Nephron (organoid): ENCODE measurements around the gene AFTPH.
A peak's percentile ranks its signal among the peaks of the same experiment; 100 is the strongest.

Source experiments
- H3K27ac Mint-ChIP-seq, 3 experiments: 2 replicates each; pipeline ENCODE4 v1.8.0; 2020; ENCODE audit warnings: mixed read lengths in 3 of 3, mild to moderate bottlenecking in 2 of 3, moderate library complexity in 1 of 3
- H3K27me3 Mint-ChIP-seq: 2 replicates; pipeline ENCODE4 v1.8.0; 2021; ENCODE audit warnings: low read depth, mild to moderate bottlenecking, moderate library complexity, mixed read lengths
- H3K36me3 Mint-ChIP-seq: 2 replicates; pipeline ENCODE4 v1.8.0; 2020; ENCODE audit warnings: low read depth, mixed read lengths
- H3K4me1 Mint-ChIP-seq: 2 replicates; pipeline ENCODE4 v1.8.0; 2020; ENCODE audit warnings: mixed read lengths
- H3K4me3 Mint-ChIP-seq, 3 experiments: 2 replicates each; pipeline ENCODE4 v1.8.0; 2020; ENCODE audit warnings: mild to moderate bottlenecking in 3 of 3, mixed read lengths in 3 of 3, moderate library complexity in 2 of 3
- H3K9me3 Mint-ChIP-seq: 2 replicates; pipeline ENCODE4 v1.8.0; 2020; ENCODE audit warnings: mixed read lengths
- CTCF ChIP-seq, 3 experiments: fragments of 200-600 bp; sonication (generic); IDR thresholded peaks; one replicate each; pipeline ENCODE4 v1.5.0; 2021; ENCODE audit warnings: antibody characterized with exemption in 3 of 3; ENCODE audit not compliant: unreplicated experiment in 3 of 3

Gene AFTPH

GRCh38 chr2:64574871-64575270 is 50.7 kb downstream of the AFTPH start:
- no peaks in the 10 kb centered on the region for H3K27me3 Mint-ChIP-seq
- H3K27ac Mint-ChIP-seq, result no peak overlapping the region
- peaks cover 37% of the 10 kb centered on the region for H3K36me3 Mint-ChIP-seq
- no peaks in the 10 kb centered on the region for H3K4me1 Mint-ChIP-seq
- TF ChIP-seq CTCF (IDR thresholded peaks at IDR 0.05; ENCODE audit: unreplicated experiment in 3 of 3), result no peak
- no peak overlapping the region for H3K4me3 Mint-ChIP-seq
- no peaks in the 10 kb centered on the region for H3K9me3 Mint-ChIP-seq

- no peak for TF ChIP-seq CTCF (IDR thresholded peaks at IDR 0.05; ENCODE audit: unreplicated experiment in 3 of 3)
- Mint-ChIP-seq H3K9me3 (no peaks in the 10 kb centered on the region), H3K27me3 (no peaks in the 10 kb centered on the region), H3K4me3 (no peak overlapping the region), H3K4me1 (peaks cover 6% of the 10 kb centered on the region), H3K27ac (no peak overlapping the region), H3K36me3 (peaks cover 17% of the 10 kb centered on the region)
Measured at GRCh38 chr2:64581018-64581417, 56.9 kb downstream of the AFTPH start.

- TF ChIP-seq CTCF (IDR thresholded peaks at IDR 0.05; ENCODE audit: unreplicated experiment in 3 of 3), result no peak
- H3K9me3 Mint-ChIP-seq, result no peaks in the 10 kb centered on the region
- no peak overlapping the region for H3K4me3 Mint-ChIP-seq
- H3K27me3 Mint-ChIP-seq, result no peaks in the 10 kb centered on the region
- H3K4me1 Mint-ChIP-seq, result peaks cover 6% of the 10 kb centered on the region
- peak overlapping the region in 2 of 3 experiments; percentile 10 to 71 for H3K27ac Mint-ChIP-seq
- peaks cover 17% of the 10 kb centered on the region for H3K36me3 Mint-ChIP-seq
Measured at GRCh38 chr2:64581777-64582539, 57.8 kb downstream of the AFTPH start.

GRCh38 chr2:64582774-64583340 is 58.7 kb downstream of the AFTPH start:
- Mint-ChIP-seq H3K4me3 (no peak overlapping the region), H3K4me1 (peaks cover 6% of the 10 kb centered on the region), H3K27me3 (no peaks in the 10 kb centered on the region), H3K9me3 (no peaks in the 10 kb centered on the region), H3K27ac (peak overlapping the region in 1 of 3 experiments; percentile 10), H3K36me3 (peaks cover 13% of the 10 kb centered on the region)
- TF ChIP-seq CTCF (IDR thresholded peaks at IDR 0.05; ENCODE audit: unreplicated experiment in 3 of 3), result no peak

GRCh38 chr2:64586054-64586453 is 61.9 kb downstream of the AFTPH start:
- Mint-ChIP-seq H3K9me3 (no peaks in the 10 kb centered on the region), H3K4me1 (peaks cover 6% of the 10 kb centered on the region), H3K4me3 (no peak overlapping the region), H3K27me3 (no peaks in the 10 kb centered on the region), H3K36me3 (peaks cover 17% of the 10 kb centered on the region), H3K27ac (no peak overlapping the region)
- TF ChIP-seq CTCF (IDR thresholded peaks at IDR 0.05; ENCODE audit: unreplicated experiment in 3 of 3), result no peak
